GM19372 (cell line): ENCODE measurements around the gene TPX2.

Experiments
- ATAC-seq: cut with Tn5 transposase; IDR thresholded peaks from one replicate; pipeline ENCODE4 v1.9.1; 2021; ENCODE audit warnings: mild to moderate bottlenecking, low read depth, moderate library complexity; ENCODE audit not compliant: unreplicated experiment

Gene TPX2

GRCh38 chr20:31738729-31739549 is at the start of gene TPX2:
TSS of gene TPX2 (plus strand) at chr20:31739290. CDS start at chr20:31757477, 18,187 bp downstream.
- ATAC-seq: peak; percentile 98

- no peak for ATAC-seq
Measured at GRCh38 chr20:31690124-31690666, 48.9 kb upstream of the TPX2 start.

- ATAC-seq: no peak
Measured at GRCh38 chr20:31691646-31692275, 47.3 kb upstream of the TPX2 start.

GRCh38 chr20:31693402-31693801 is 45.7 kb upstream of the TPX2 start:
- no peak for ATAC-seq

- no peak for ATAC-seq
Measured at GRCh38 chr20:31693987-31694661, 45.0 kb upstream of the TPX2 start.

GRCh38 chr20:31694842-31695593 is 44.1 kb upstream of the TPX2 start:
- ATAC-seq: no peak

GRCh38 chr20:31695849-31696804 is 43.0 kb upstream of the TPX2 start:
- ATAC-seq: no peak

GRCh38 chr20:31698243-31698802 is 40.8 kb upstream of the TPX2 start:
- ATAC-seq: no peak

GRCh38 chr20:31698803-31699718 is 40.0 kb upstream of the TPX2 start:
- peak; percentile 99 for ATAC-seq

GRCh38 chr20:31699801-31700728 is 39.0 kb upstream of the TPX2 start:
- ATAC-seq: no peak

- ATAC-seq: no peak
Measured at GRCh38 chr20:31700747-31701146, 38.3 kb upstream of the TPX2 start.

- no peak for ATAC-seq
Measured at GRCh38 chr20:31701591-31701990, 37.5 kb upstream of the TPX2 start.

- ATAC-seq: no peak
Measured at GRCh38 chr20:31704225-31705119, 34.6 kb upstream of the TPX2 start.

- ATAC-seq: no peak
Measured at GRCh38 chr20:31705191-31705590, 33.9 kb upstream of the TPX2 start.

- ATAC-seq: peak; percentile 82
Measured at GRCh38 chr20:31705598-31706597, 33.2 kb upstream of the TPX2 start.
